Measurements from ENCODE around the gene KIZ. TPM values are rescaled to one million over a fixed set of nuclear protein-coding genes. Genes with fewer than 3 reads are reported as not detected.
A peak's percentile ranks its signal among the peaks of the same experiment; 100 is the strongest.

KIZ gene
- total RNA-seq, 1 experiment from 2014 or later: 17.6 TPM

DNA sequence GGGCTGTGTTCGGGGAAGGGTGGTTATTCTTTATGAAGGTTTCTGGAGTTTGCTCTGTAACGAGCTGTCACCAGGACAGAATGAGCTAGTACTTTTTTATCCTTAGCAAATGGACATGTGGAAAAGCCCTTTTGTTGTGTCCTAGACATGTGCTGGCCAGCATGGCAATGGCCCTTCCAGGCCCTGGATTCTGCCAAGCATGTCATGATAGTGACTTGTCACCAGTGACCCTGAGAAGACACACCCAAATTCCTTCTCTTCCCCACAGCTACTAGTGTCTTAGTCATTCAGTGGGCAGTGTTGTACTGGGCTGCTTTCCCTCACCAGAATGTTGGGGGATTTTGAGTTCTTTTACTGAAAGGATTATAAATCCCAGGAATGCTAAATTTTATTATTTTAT is 103.3 kb downstream of the KIZ start:
- ChIA-PET POLR2A (no interaction called here), RAD21 (ENCODE audit: low non-redundant PET in 1 of 2, low total read pairs in 2 of 2, uncharacterized antibody in 2 of 2, unreplicated experiment in 2 of 2) (no interaction called here), CTCF (interaction anchor here (1.9 kb wide), 1 partner anchor 276 kb away, joined by 7 read pairs; no protein-coding TSS in a partner anchor)
- no peaks in the 10 kb centered on the region for H3K9me2 ChIP-seq (ENCODE audit: insufficient read depth)
- H3K79me2 ChIP-seq (ENCODE audit: insufficient read depth, low read length): no peaks in the 10 kb centered on the region
- no peak for TF ChIP-seq ZFX (IDR thresholded peaks at IDR 0.05)
- no peak for TF ChIP-seq SIN3A (IDR thresholded peaks at IDR 0.05; ENCODE audit: low read depth)
- no peak for TF ChIP-seq CBX3 (IDR thresholded peaks at IDR 0.05; ENCODE audit: low read depth)
- TF ChIP-seq TCF7L2 (IDR thresholded peaks at IDR 0.05; ENCODE audit: borderline replicate concordance, extremely low read depth, insufficient read depth, insufficient read length): no peak
- no peak for TF ChIP-seq ZNF274 (IDR thresholded peaks at IDR 0.05; ENCODE audit: low read depth, low read length)
- peak; percentile 15 for DNase-seq (ENCODE audit: low read depth, low spot score)
- no peaks in the 10 kb centered on the region for H3K36me3 ChIP-seq (ENCODE audit: control insufficient read depth in 1 of 2, insufficient read depth in 2 of 2, low read length in 2 of 2)
- H3K9ac ChIP-seq (ENCODE audit: low read length): no peak overlapping the region
- no TSS peak for BruUV-seq (replicated peaks)
- peaks cover 0 to 6% of the 10 kb centered on the region in 2 experiments; a peak in 2 of 4 replicates for H3K4me1 ChIP-seq (ENCODE audit: control insufficient read depth in 1 of 2, insufficient read depth in 2 of 2, low read length in 2 of 2)
- no peaks in the 10 kb centered on the region for H4K20me1 ChIP-seq (ENCODE audit: insufficient read depth)
- ATAC-seq: peak; percentile 63; the same call in 1 of the 2 replicates
- H2AFZ ChIP-seq (ENCODE audit: low read depth, low read length, poor library complexity, severe bottlenecking): no peak overlapping the region
- intact Hi-C loops (cut with micrococcal nuclease): no loop called here
- H3K27ac ChIP-seq (ENCODE audit: low read depth, low read length): no peak overlapping the region
- H3K4me3 ChIP-seq (replicated peaks in 1 of 2; ENCODE audit: low read depth in 1 of 2, low read length in 2 of 2): no peak overlapping the region
- H3K27me3 ChIP-seq (ENCODE audit: insufficient read depth, low read length): no peaks in the 10 kb centered on the region
- no peaks in the 10 kb centered on the region for H3K9me3 ChIP-seq (ENCODE audit: control insufficient read depth in 1 of 2, insufficient read depth in 1 of 2, low read depth in 1 of 2, low read length in 2 of 2)
- H3K4me2 ChIP-seq (ENCODE audit: low read length): peak overlapping the region; percentile 16; the same call in 1 of the 2 replicates

DNA sequence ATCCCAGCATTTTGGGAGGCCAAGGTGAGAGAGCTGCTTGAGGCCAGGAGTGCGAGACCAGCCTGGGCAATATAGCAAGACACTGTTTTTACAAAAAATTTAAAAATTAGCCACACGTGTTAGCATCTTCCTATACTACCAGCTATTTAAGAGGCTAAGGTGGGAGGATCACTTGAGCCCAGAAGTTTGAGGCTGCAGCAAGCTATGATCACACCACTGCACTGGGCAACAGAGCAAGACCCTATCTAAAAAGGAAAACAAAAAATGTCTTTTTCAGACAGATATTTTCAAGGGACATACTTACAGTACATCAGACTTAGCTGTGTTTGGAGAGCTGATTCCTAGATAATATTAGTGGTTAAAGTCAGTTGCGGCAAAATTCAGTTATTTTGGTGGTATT is 104.3 kb downstream of the KIZ start:
- H2AFZ ChIP-seq (ENCODE audit: low read depth, low read length, poor library complexity, severe bottlenecking): no peak overlapping the region
- ChIA-PET POLR2A (no interaction called here), CTCF (no interaction called here), RAD21 (ENCODE audit: low non-redundant PET in 1 of 2, low total read pairs in 2 of 2, uncharacterized antibody in 2 of 2, unreplicated experiment in 2 of 2) (no interaction called here)
- DNase-seq (ENCODE audit: low read depth, low spot score) (no peak), ATAC-seq (no peak)
- H3K79me2 ChIP-seq (ENCODE audit: insufficient read depth, low read length): no peaks in the 10 kb centered on the region
- H3K9me2 ChIP-seq (ENCODE audit: insufficient read depth): no peaks in the 10 kb centered on the region
- no peaks in the 10 kb centered on the region for H3K27me3 ChIP-seq (ENCODE audit: insufficient read depth, low read length)
- intact Hi-C loops (cut with micrococcal nuclease): no loop called here
- no peak overlapping the region for H3K4me2 ChIP-seq (ENCODE audit: low read length)
- no peak overlapping the region for H3K27ac ChIP-seq (ENCODE audit: low read depth, low read length)
- no peak overlapping the region for H3K4me3 ChIP-seq (replicated peaks in 1 of 2; ENCODE audit: low read depth in 1 of 2, low read length in 2 of 2)
- BruUV-seq (replicated peaks): no TSS peak
- no peak overlapping the region for H3K9ac ChIP-seq (ENCODE audit: low read length)
- no peaks in the 10 kb centered on the region for H3K36me3 ChIP-seq (ENCODE audit: control insufficient read depth in 1 of 2, insufficient read depth in 2 of 2, low read length in 2 of 2)
- H3K4me1 ChIP-seq (ENCODE audit: control insufficient read depth in 1 of 2, insufficient read depth in 2 of 2, low read length in 2 of 2): peaks cover 0 to 6% of the 10 kb centered on the region in 2 experiments; a peak in 2 of 4 replicates
- no peaks in the 10 kb centered on the region for H3K9me3 ChIP-seq (ENCODE audit: control insufficient read depth in 1 of 2, insufficient read depth in 1 of 2, low read depth in 1 of 2, low read length in 2 of 2)
- H4K20me1 ChIP-seq (ENCODE audit: insufficient read depth): no peaks in the 10 kb centered on the region
- TF ChIP-seq POLR2AphosphoS5 (IDR thresholded peaks at IDR 0.05; ENCODE audit: low read depth, low read length): no peak
- TF ChIP-seq, protein P1, sequence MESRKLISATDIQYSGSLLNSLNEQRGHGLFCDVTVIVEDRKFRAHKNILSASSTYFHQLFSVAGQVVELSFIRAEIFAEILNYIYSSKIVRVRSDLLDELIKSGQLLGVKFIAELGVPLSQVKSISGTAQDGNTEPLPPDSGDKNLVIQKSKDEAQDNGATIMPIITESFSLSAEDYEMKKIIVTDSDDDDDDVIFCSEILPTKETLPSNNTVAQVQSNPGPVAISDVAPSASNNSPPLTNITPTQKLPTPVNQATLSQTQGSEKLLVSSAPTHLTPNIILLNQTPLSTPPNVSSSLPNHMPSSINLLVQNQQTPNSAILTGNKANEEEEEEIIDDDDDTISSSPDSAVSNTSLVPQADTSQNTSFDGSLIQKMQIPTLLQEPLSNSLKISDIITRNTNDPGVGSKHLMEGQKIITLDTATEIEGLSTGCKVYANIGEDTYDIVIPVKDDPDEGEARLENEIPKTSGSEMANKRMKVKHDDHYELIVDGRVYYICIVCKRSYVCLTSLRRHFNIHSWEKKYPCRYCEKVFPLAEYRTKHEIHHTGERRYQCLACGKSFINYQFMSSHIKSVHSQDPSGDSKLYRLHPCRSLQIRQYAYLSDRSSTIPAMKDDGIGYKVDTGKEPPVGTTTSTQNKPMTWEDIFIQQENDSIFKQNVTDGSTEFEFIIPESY (IDR thresholded peaks at IDR 0.05; ENCODE audit: extremely low read depth, insufficient replicate concordance, low read length): no peak
- no peak for TF ChIP-seq JUND (IDR thresholded peaks at IDR 0.05)
- TF ChIP-seq, protein P2, sequence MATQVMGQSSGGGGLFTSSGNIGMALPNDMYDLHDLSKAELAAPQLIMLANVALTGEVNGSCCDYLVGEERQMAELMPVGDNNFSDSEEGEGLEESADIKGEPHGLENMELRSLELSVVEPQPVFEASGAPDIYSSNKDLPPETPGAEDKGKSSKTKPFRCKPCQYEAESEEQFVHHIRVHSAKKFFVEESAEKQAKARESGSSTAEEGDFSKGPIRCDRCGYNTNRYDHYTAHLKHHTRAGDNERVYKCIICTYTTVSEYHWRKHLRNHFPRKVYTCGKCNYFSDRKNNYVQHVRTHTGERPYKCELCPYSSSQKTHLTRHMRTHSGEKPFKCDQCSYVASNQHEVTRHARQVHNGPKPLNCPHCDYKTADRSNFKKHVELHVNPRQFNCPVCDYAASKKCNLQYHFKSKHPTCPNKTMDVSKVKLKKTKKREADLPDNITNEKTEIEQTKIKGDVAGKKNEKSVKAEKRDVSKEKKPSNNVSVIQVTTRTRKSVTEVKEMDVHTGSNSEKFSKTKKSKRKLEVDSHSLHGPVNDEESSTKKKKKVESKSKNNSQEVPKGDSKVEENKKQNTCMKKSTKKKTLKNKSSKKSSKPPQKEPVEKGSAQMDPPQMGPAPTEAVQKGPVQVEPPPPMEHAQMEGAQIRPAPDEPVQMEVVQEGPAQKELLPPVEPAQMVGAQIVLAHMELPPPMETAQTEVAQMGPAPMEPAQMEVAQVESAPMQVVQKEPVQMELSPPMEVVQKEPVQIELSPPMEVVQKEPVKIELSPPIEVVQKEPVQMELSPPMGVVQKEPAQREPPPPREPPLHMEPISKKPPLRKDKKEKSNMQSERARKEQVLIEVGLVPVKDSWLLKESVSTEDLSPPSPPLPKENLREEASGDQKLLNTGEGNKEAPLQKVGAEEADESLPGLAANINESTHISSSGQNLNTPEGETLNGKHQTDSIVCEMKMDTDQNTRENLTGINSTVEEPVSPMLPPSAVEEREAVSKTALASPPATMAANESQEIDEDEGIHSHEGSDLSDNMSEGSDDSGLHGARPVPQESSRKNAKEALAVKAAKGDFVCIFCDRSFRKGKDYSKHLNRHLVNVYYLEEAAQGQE (IDR thresholded peaks at IDR 0.05; ENCODE audit: low read depth): no peak
- TF ChIP-seq CEBPB (IDR thresholded peaks at IDR 0.05; ENCODE audit: low read depth): no peak
- no peak for TF ChIP-seq RAD21 (IDR thresholded peaks at IDR 0.05; ENCODE audit: low read depth)
- TF ChIP-seq EZH2phosphoT487 (IDR thresholded peaks at IDR 0.05; ENCODE audit: borderline replicate concordance): no peak
- no peak for TF ChIP-seq POLR2A (IDR thresholded peaks at IDR 0.05; ENCODE audit: borderline replicate concordance, extremely low read depth, insufficient read depth, insufficient read length)
- no peak for TF ChIP-seq SIN3A (IDR thresholded peaks at IDR 0.05; ENCODE audit: low read depth)
- TF ChIP-seq CBX3 (IDR thresholded peaks at IDR 0.05; ENCODE audit: low read depth): no peak
